CD4-positive, alpha-beta T cell (primary cell): Measurements from ENCODE around the gene PSEN1. TPM values are rescaled to one million over a fixed set of nuclear protein-coding genes. Genes with fewer than 3 reads are reported as not detected.

ENCODE experiments used
- ATAC-seq: fragments of 200-7000 bp; cut with Tn5 transposase; one replicate; pipeline ENCODE4 v1.10.0; 2022; ENCODE audit warnings: mild to moderate bottlenecking; ENCODE audit not compliant: poor library complexity
- CTCF ChIA-PET: fragments of 350-600 bp; sonication (Branson Sonifier 250); formaldehyde crosslinking; loops from one replicate; lab custom pipeline; 2021; ENCODE audit warnings: antibody characterized with exemption, inconsistent platforms; lab: Charles Lee
- POLR2A ChIA-PET: fragments of 350-600 bp; sonication (Branson Sonifier 250); formaldehyde crosslinking; loops from one replicate; lab custom pipeline; 2021; ENCODE audit warnings: antibody characterized with exemption, inconsistent platforms; lab: Charles Lee
- DNase-seq, 14 experiments: peaks; one replicate each; pipeline ENCODE4 v3.0.0-alpha.2; 2013 to 2020; ENCODE audit warnings: mixed read lengths in 2 of 14
- H3K27ac ChIP-seq, 2 donors: one replicate each; pipeline versions ENCODE4 v1.5.1 to v1.7.0; 2013; ENCODE audit warnings: low read length in 2 of 2, low read depth in 1 of 2, mild to moderate bottlenecking in 1 of 2
- H3K27me3 ChIP-seq, 2 experiments: 1 replicate in 1 of 2; 2 replicates in 1 of 2; pipeline versions ENCODE4 v1.6.1 to v1.7.0; 2013; ENCODE audit warnings: low read length in 2 of 2, control low read depth in 1 of 2, mild to moderate bottlenecking in 1 of 2, moderate library complexity in 1 of 2; ENCODE audit not compliant: insufficient read depth in 2 of 2, control insufficient read depth in 1 of 2
- H3K36me3 ChIP-seq: one replicate; pipeline ENCODE4 v1.6.1; 2013; ENCODE audit warnings: low read length, control low read depth; ENCODE audit not compliant: insufficient read depth
- H3K4me1 ChIP-seq: one replicate; pipeline ENCODE4 v1.6.1; 2013; ENCODE audit warnings: low read length, control low read depth; ENCODE audit not compliant: insufficient read depth
- H3K4me3 ChIP-seq: one replicate; pipeline ENCODE4 v1.5.1; 2013; ENCODE audit warnings: mild to moderate bottlenecking, low read length, moderate library complexity
- H3K9me3 ChIP-seq, 2 experiments: 1 replicate in 1 of 2; 2 replicates in 1 of 2; pipeline versions ENCODE4 v1.6.1 to v1.7.0; 2013; ENCODE audit warnings: low read length in 2 of 2, mild to moderate bottlenecking in 2 of 2, control low read depth in 1 of 2, moderate library complexity in 1 of 2; ENCODE audit not compliant: control insufficient read depth in 1 of 2, insufficient read depth in 1 of 2
- H3K27ac Mint-ChIP-seq: one replicate; pipeline ENCODE4 v1.8.0; 2020; ENCODE audit warnings: mixed read lengths
- H3K27me3 Mint-ChIP-seq: one replicate; pipeline ENCODE4 v1.8.0; 2021; ENCODE audit warnings: mixed read lengths
- H3K36me3 Mint-ChIP-seq: one replicate; pipeline ENCODE4 v1.8.0; 2021; ENCODE audit warnings: low read depth, mixed read lengths
- H3K4me1 Mint-ChIP-seq: one replicate; pipeline ENCODE4 v1.8.0; 2021; ENCODE audit warnings: low read depth, mixed read lengths
- H3K4me3 Mint-ChIP-seq: one replicate; pipeline ENCODE4 v1.8.0; 2020; ENCODE audit warnings: mild to moderate bottlenecking, mixed read lengths
- H3K9me3 Mint-ChIP-seq: one replicate; pipeline ENCODE4 v1.8.0; 2020; ENCODE audit warnings: mixed read lengths
- CTCF ChIP-seq: fragments of 200-600 bp; IDR thresholded peaks from one replicate; pipeline ENCODE4 v1.8.0; 2022; ENCODE audit warnings: antibody characterized with exemption, mild to moderate bottlenecking
- intact Hi-C, 2 experiments: fragments of 100-400 bp; cut with DNase I in 1 of 2; cut with micrococcal nuclease in 1 of 2; formaldehyde crosslinking; loops; one replicate each; pipeline versions ENCODE4 v1.15.1 to v1.9.0; 2023 to 2025; cut with DNase I, micrococcal nuclease
- total RNA-seq, 174 experiments: library from RNA in 2 of 174; stranded (reverse) in 2 of 174; gene quantifications; one replicate each; pipeline ENCODE4 v1.2.3 and lab custom pipeline; 2021 to 2026

Gene PSEN1
- total RNA-seq, 2 experiments from 2014 or later = 27.1 to 28.3 TPM

- no peaks in the 10 kb centered on the region for H3K9me3 Mint-ChIP-seq
- no peak overlapping the region for H3K27ac Mint-ChIP-seq
- ChIA-PET POLR2A (no interaction called here), CTCF (no interaction called here)
- no peak for TF ChIP-seq CTCF
- H3K4me3 Mint-ChIP-seq = no peak overlapping the region
- no peaks in the 10 kb centered on the region for H3K27me3 Mint-ChIP-seq
- H3K27me3 ChIP-seq = no peaks in the 10 kb centered on the region
- ATAC-seq (no peak), DNase-seq (no peak)
- no peak overlapping the region for H3K4me3 ChIP-seq
- no peaks in the 10 kb centered on the region for H3K4me1 Mint-ChIP-seq
- H3K36me3 ChIP-seq = peaks cover 74% of the 10 kb centered on the region
- H3K9me3 ChIP-seq = no peaks in the 10 kb centered on the region
- H3K27ac ChIP-seq = no peak overlapping the region
- intact Hi-C loops = no loop called here
- H3K4me1 ChIP-seq = no peaks in the 10 kb centered on the region
- peaks cover 87% of the 10 kb centered on the region for H3K36me3 Mint-ChIP-seq
Observed at GRCh38 chr14:73207615-73208014, 71.3 kb downstream of the PSEN1 start.

- intact Hi-C loops = no loop called here
- ChIA-PET POLR2A (no interaction called here), CTCF (interaction anchor here (0.6 kb wide), 1 partner anchor 264 kb away, joined by 3 read pairs; no protein-coding TSS in a partner anchor)
- H3K27ac Mint-ChIP-seq = no peak overlapping the region
- Histone ChIP-seq H3K9me3 (no peaks in the 10 kb centered on the region), H3K4me3 (no peak overlapping the region), H3K27ac (no peak overlapping the region), H3K4me1 (no peaks in the 10 kb centered on the region), H3K36me3 (peaks cover 79% of the 10 kb centered on the region), H3K27me3 (no peaks in the 10 kb centered on the region)
- ATAC-seq = no peak
- no peaks in the 10 kb centered on the region for H3K27me3 Mint-ChIP-seq
- H3K36me3 Mint-ChIP-seq = peaks cover 87% of the 10 kb centered on the region
- no peak for TF ChIP-seq CTCF
- H3K9me3 Mint-ChIP-seq = no peaks in the 10 kb centered on the region
- H3K4me1 Mint-ChIP-seq = no peaks in the 10 kb centered on the region
- DNase-seq = no peak
- no peak overlapping the region for H3K4me3 Mint-ChIP-seq
Observed at GRCh38 chr14:73208390-73208789, 72.1 kb downstream of the PSEN1 start.

- no peak for TF ChIP-seq CTCF
- CTCF ChIA-PET = interaction anchor here (0.6 kb wide), 1 partner anchor 263 kb away, joined by 3 read pairs; no protein-coding TSS in a partner anchor
- intact Hi-C loops = no loop called here
- H3K36me3 Mint-ChIP-seq = peaks cover 87% of the 10 kb centered on the region
- H3K27me3 Mint-ChIP-seq = no peaks in the 10 kb centered on the region
- no peak overlapping the region for H3K4me3 Mint-ChIP-seq
- Histone ChIP-seq H3K27ac (no peak overlapping the region), H3K4me1 (no peaks in the 10 kb centered on the region), H3K4me3 (no peak overlapping the region), H3K9me3 (no peaks in the 10 kb centered on the region), H3K36me3 (peaks cover 79% of the 10 kb centered on the region), H3K27me3 (no peaks in the 10 kb centered on the region)
- no peak overlapping the region for H3K27ac Mint-ChIP-seq
- no peaks in the 10 kb centered on the region for H3K9me3 Mint-ChIP-seq
- no peak for DNase-seq
- POLR2A ChIA-PET = no interaction called here
- H3K4me1 Mint-ChIP-seq = no peaks in the 10 kb centered on the region
- ATAC-seq = no peak
Observed at GRCh38 chr14:73208846-73209245, 72.5 kb downstream of the PSEN1 start.
